IMR-90 (cell line): ENCODE data around the gene MOB1A.

Source experiments
- CEBPB ChIP-seq: IDR thresholded peaks from 2 replicates; pipeline ENCODE4 v1.6.1; 2012; ENCODE audit warnings: low read depth, low read length, improper control_type of control experiment
- FOS ChIP-seq: fragments of 150-350 bp; IDR thresholded peaks from 2 replicates; pipeline ENCODE4 v1.6.1; 2016; ENCODE audit warnings: low read depth, low read length
- MAFK ChIP-seq: IDR thresholded peaks from 2 replicates; pipeline ENCODE4 v1.6.1; 2012; ENCODE audit warnings: low read depth, low read length, improper control_type of control experiment
- MAZ ChIP-seq: IDR thresholded peaks from 2 replicates; pipeline ENCODE4 v1.6.1; 2012; ENCODE audit warnings: low read depth, mild to moderate bottlenecking, low read length, improper control_type of control experiment, moderate library complexity, borderline replicate concordance
- MXI1 ChIP-seq: IDR thresholded peaks from 2 replicates; pipeline ENCODE4 v1.6.1; 2012; ENCODE audit warnings: low read depth, mild to moderate bottlenecking, low read length, moderate library complexity, borderline replicate concordance
- POLR2A ChIP-seq: IDR thresholded peaks from 2 replicates; pipeline ENCODE4 v1.6.1; 2012; ENCODE audit warnings: mild to moderate bottlenecking, low read depth, low read length
- RAD21 ChIP-seq: IDR thresholded peaks from 2 replicates; pipeline ENCODE4 v1.6.1; 2012; ENCODE audit warnings: low read length, improper control_type of control experiment
- RFX5 ChIP-seq: IDR thresholded peaks from 2 replicates; pipeline ENCODE4 v1.8.0; 2012; ENCODE audit warnings: low read depth, mild to moderate bottlenecking, low read length, moderate library complexity
- SMC3 ChIP-seq: fragments of 150-350 bp; IDR thresholded peaks from 2 replicates; pipeline ENCODE4 v1.6.1; 2016; ENCODE audit warnings: low read depth, mild to moderate bottlenecking, antibody characterized with exemption, low read length, moderate library complexity
- USF2 ChIP-seq: fragments of 150-350 bp; IDR thresholded peaks from 2 replicates; pipeline ENCODE4 v1.6.1; 2017; ENCODE audit warnings: mild to moderate bottlenecking, antibody characterized with exemption, low read length, low read depth
- TF ChIP-seq, protein P1 (sequence below): conservative IDR thresholded peaks from 2 replicates; pipeline ENCODE4 v1.5.1; 2012; ENCODE audit warnings: mild to moderate bottlenecking, low read depth, low read length, improper control_type of control experiment
- TF ChIP-seq, protein P2 (sequence below): fragments of 150-350 bp; IDR thresholded peaks from 2 replicates; pipeline ENCODE4 v1.6.1; 2016; ENCODE audit warnings: low read depth, mild to moderate bottlenecking, low read length, moderate library complexity, borderline replicate concordance

DNA sequence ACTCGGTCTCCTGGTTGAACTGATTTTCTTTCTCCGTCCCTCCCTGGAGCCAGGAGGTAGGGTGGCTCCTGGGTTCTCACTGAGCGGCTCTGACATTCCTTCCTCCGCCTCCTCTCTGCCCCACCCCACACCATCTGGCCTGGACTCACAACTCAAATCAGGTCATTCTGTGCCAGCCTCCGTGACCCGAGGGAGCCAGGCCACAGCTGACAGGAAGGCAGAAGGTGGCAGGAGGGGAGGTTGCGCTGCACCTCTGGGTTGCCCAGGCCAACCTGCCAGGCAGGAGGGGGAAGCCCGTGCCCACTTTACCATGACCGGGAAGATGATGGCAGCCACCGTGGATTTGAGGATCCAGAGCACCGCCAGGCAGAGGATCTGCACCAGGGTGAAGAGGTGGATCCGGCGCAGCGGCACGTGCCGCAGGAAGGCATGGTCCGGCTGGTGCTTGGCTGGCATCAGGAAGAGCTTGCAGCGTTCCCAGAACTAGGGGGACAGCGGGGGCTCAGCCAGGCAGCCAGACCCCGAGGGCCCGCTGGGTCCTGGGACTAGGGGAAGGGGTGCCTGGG is 48.1 kb upstream of the MOB1A start:
- TF ChIP-seq MAFK (no peak), MAZ (no peak), RAD21 (no peak), CEBPB (no peak), POLR2A (no peak), RFX5 (no peak), SMC3 (no peak), MXI1 (no peak), FOS (no peak), USF2 (no peak)
- TF ChIP-seq, protein P1, sequence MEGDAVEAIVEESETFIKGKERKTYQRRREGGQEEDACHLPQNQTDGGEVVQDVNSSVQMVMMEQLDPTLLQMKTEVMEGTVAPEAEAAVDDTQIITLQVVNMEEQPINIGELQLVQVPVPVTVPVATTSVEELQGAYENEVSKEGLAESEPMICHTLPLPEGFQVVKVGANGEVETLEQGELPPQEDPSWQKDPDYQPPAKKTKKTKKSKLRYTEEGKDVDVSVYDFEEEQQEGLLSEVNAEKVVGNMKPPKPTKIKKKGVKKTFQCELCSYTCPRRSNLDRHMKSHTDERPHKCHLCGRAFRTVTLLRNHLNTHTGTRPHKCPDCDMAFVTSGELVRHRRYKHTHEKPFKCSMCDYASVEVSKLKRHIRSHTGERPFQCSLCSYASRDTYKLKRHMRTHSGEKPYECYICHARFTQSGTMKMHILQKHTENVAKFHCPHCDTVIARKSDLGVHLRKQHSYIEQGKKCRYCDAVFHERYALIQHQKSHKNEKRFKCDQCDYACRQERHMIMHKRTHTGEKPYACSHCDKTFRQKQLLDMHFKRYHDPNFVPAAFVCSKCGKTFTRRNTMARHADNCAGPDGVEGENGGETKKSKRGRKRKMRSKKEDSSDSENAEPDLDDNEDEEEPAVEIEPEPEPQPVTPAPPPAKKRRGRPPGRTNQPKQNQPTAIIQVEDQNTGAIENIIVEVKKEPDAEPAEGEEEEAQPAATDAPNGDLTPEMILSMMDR: no peak
- TF ChIP-seq, protein P2, sequence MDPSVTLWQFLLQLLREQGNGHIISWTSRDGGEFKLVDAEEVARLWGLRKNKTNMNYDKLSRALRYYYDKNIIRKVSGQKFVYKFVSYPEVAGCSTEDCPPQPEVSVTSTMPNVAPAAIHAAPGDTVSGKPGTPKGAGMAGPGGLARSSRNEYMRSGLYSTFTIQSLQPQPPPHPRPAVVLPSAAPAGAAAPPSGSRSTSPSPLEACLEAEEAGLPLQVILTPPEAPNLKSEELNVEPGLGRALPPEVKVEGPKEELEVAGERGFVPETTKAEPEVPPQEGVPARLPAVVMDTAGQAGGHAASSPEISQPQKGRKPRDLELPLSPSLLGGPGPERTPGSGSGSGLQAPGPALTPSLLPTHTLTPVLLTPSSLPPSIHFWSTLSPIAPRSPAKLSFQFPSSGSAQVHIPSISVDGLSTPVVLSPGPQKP: no peak
